Mesenchymal stem cell (in vitro differentiated cells and primary cell): Measurements from ENCODE around the gene OCIAD2.

Source experiments
- DNase-seq: peaks from one replicate; pipeline ENCODE4 v3.0.0-alpha.2; 2013
- H2AFZ ChIP-seq: one replicate; pipeline ENCODE4 v1.6.1; 2013; ENCODE audit warnings: low read depth, mild to moderate bottlenecking, control low read depth, inconsistent platforms, low read length, moderate library complexity
- H2AK5ac ChIP-seq: 2 replicates; pipeline ENCODE4 v1.6.1; 2013; ENCODE audit warnings: low read length, moderate library complexity, mild to moderate bottlenecking, inconsistent platforms; ENCODE audit not compliant: severe bottlenecking
- H2BK120ac ChIP-seq: one replicate; pipeline ENCODE4 v1.6.1; 2013; ENCODE audit warnings: low read depth, mild to moderate bottlenecking, inconsistent platforms, low read length, moderate library complexity
- H2BK12ac ChIP-seq, 2 experiments: one replicate each; pipeline ENCODE4 v1.6.1; 2013; ENCODE audit warnings: inconsistent platforms in 2 of 2, low read length in 2 of 2, mild to moderate bottlenecking in 2 of 2, moderate library complexity in 2 of 2, control low read depth in 1 of 2
- H2BK15ac ChIP-seq: one replicate; pipeline ENCODE4 v1.6.1; 2013; ENCODE audit warnings: mild to moderate bottlenecking, low read depth, inconsistent platforms; ENCODE audit not compliant: poor library complexity, severe bottlenecking
- H2BK5ac ChIP-seq: 2 replicates; pipeline ENCODE4 v1.6.1; 2013; ENCODE audit warnings: low read depth, mild to moderate bottlenecking, low read length, control low read depth, inconsistent platforms; ENCODE audit not compliant: poor library complexity, severe bottlenecking
- H3K14ac ChIP-seq, 2 experiments: one replicate each; pipeline ENCODE4 v1.6.1; 2013; ENCODE audit warnings: inconsistent platforms in 2 of 2, low read length in 2 of 2, control low read depth in 1 of 2, mild to moderate bottlenecking in 1 of 2, moderate library complexity in 1 of 2
- H3K18ac ChIP-seq, 2 experiments: one replicate each; pipeline ENCODE4 v1.6.1; 2013; ENCODE audit warnings: inconsistent platforms in 2 of 2, low read length in 2 of 2, control low read depth in 1 of 2, low read depth in 1 of 2, mild to moderate bottlenecking in 1 of 2
- H3K23ac ChIP-seq, 2 experiments: one replicate each; pipeline ENCODE4 v1.6.1; 2013; ENCODE audit warnings: inconsistent platforms in 2 of 2, low read length in 2 of 2, mild to moderate bottlenecking in 2 of 2, moderate library complexity in 2 of 2, control low read depth in 1 of 2
- H3K27ac ChIP-seq: 2 replicates; pipeline ENCODE4 v1.5.1; 2013; ENCODE audit warnings: mild to moderate bottlenecking, moderate library complexity, low read length, control low read depth, inconsistent platforms; ENCODE audit not compliant: poor library complexity, severe bottlenecking
- H3K27me3 ChIP-seq, 2 experiments: 2 replicates each; pipeline versions ENCODE4 v1.6.1 to v1.7.0; 2013; ENCODE audit warnings: low read length in 2 of 2, mild to moderate bottlenecking in 2 of 2, moderate library complexity in 2 of 2, control low read depth in 1 of 2, inconsistent platforms in 1 of 2; ENCODE audit not compliant: control insufficient read depth in 1 of 2, insufficient read depth in 1 of 2
- H3K36me3 ChIP-seq, 2 experiments: 2 replicates each; pipeline versions ENCODE4 v1.6.1 to v1.7.0; 2013; ENCODE audit warnings: low read length in 2 of 2, control low read depth in 1 of 2, inconsistent platforms in 1 of 2, low read depth in 1 of 2, mild to moderate bottlenecking in 1 of 2; ENCODE audit not compliant: insufficient read depth in 2 of 2, control insufficient read depth in 1 of 2
- H3K4ac ChIP-seq, 2 experiments: one replicate each; pipeline ENCODE4 v1.6.1; 2013; ENCODE audit warnings: inconsistent platforms in 2 of 2, low read length in 2 of 2, mild to moderate bottlenecking in 2 of 2, moderate library complexity in 2 of 2, control low read depth in 1 of 2, low read depth in 1 of 2
- H3K4me1 ChIP-seq: 2 replicates; pipeline ENCODE4 v1.6.1; 2013; ENCODE audit warnings: low read depth, low read length, control low read depth; ENCODE audit not compliant: control insufficient read depth, insufficient read depth
- H3K4me2 ChIP-seq: 2 replicates; pipeline ENCODE4 v1.6.1; 2013; ENCODE audit warnings: low read length, mild to moderate bottlenecking, inconsistent platforms; ENCODE audit not compliant: poor library complexity, severe bottlenecking
- H3K4me3 ChIP-seq, 2 experiments: 2 replicates each; pipeline versions ENCODE4 v1.5.1 to v1.7.0; 2013; ENCODE audit warnings: low read length in 2 of 2, mild to moderate bottlenecking in 2 of 2, control low read depth in 1 of 2, low read depth in 1 of 2; ENCODE audit not compliant: insufficient read depth in 1 of 2
- H3K79me1 ChIP-seq: replicated peaks from 2 replicates; pipeline ENCODE4 v1.6.1; 2013; ENCODE audit warnings: mild to moderate bottlenecking, control low read depth, low read length, inconsistent platforms; ENCODE audit not compliant: poor library complexity, severe bottlenecking
- H3K9ac ChIP-seq: 2 replicates; pipeline ENCODE4 v1.7.0; 2013; ENCODE audit warnings: mild to moderate bottlenecking, low read length, moderate library complexity
- H3K9me3 ChIP-seq: 2 replicates; pipeline ENCODE4 v1.7.0; 2013; ENCODE audit warnings: mild to moderate bottlenecking, low read length; ENCODE audit not compliant: control insufficient read depth
- H4K8ac ChIP-seq: one replicate; pipeline ENCODE4 v1.6.1; 2013; ENCODE audit warnings: inconsistent platforms, mild to moderate bottlenecking, low read length, moderate library complexity
- H4K91ac ChIP-seq: one replicate; pipeline ENCODE4 v1.6.1; 2013; ENCODE audit warnings: mild to moderate bottlenecking, low read length, inconsistent platforms
- WGBS: methylation state at CpG from one replicate; pipeline ENCODE4 v1.1.7; 2013; ENCODE audit warnings: mixed read lengths; 5-methylcytosine and 5-hydroxymethylcytosine counted together

Gene OCIAD2

DNA sequence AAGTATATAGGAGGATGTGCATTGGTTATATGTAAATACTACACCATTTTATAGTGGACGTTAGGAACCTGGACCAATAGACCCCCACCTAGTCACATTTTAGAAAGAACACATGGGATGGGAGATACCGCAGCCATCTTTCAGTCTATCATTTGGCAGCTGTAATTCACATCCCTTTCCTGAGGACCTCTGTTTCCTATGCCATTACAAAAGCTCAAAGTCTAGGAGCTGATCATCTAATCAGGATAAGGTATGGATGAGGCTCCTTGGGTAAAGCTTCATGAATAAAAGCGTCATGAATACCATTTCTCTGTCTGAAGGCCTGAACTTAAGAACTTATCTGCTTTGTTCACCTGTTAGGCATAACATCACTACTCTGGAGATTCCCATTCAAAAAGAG, 44.5 kb downstream of the OCIAD2 start:
- DNase-seq, result no peak
- Histone ChIP-seq H3K18ac (no peak overlapping the region), H2AFZ (no peak overlapping the region), H3K27ac (no peak overlapping the region), H2BK15ac (no peak overlapping the region), H2BK120ac (no peak overlapping the region), H3K14ac (no peak overlapping the region), H3K4me1 (no peaks in the 10 kb centered on the region), H3K4me2 (no peak overlapping the region), H2AK5ac (no peak overlapping the region), H3K9me3 (no peaks in the 10 kb centered on the region), H3K9ac (no peak overlapping the region), H3K23ac (no peak overlapping the region), H3K27me3 (no peaks in the 10 kb centered on the region), H4K8ac (no peak overlapping the region), H2BK12ac (no peak overlapping the region), H3K36me3 (peaks cover 10 to 47% of the 10 kb centered on the region in 2 experiments), H4K91ac (no peak overlapping the region), H3K79me1 (peaks cover 2% of the 10 kb centered on the region), H3K4me3 (no peak overlapping the region), H3K4ac (no peak overlapping the region), H2BK5ac (no peak overlapping the region)
- WGBS, result 100% methylated on average over 2 of the region's 3 CpGs

DNA sequence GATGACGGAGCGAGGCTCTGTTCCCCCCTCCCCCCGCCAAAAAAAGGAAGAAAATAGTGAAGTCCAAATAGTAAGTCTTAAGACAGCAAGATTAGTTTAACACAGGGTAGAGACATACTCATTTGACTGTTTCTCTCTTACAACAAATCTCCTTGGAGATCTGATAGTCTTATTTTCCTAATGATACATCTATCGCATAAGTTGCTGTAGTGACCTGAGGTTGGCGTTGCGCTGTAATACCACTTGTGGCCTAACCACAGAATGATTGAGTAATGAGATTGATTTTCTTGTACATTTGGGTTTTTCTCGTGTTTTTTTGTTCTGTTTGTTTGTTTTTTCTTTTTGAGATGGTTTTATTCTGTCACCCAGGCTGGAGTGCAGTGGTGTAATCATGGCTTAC, 48.4 kb downstream of the OCIAD2 start:
- no peak overlapping the region for H4K8ac ChIP-seq
- no peak overlapping the region for H2BK12ac ChIP-seq
- peaks cover 10 to 80% of the 10 kb centered on the region in 2 experiments for H3K36me3 ChIP-seq
- H3K18ac ChIP-seq, result no peak overlapping the region
- no peak overlapping the region for H2BK120ac ChIP-seq
- H2AK5ac ChIP-seq, result no peak overlapping the region
- H4K91ac ChIP-seq, result no peak overlapping the region
- H3K9me3 ChIP-seq, result no peaks in the 10 kb centered on the region
- no peak overlapping the region for H3K14ac ChIP-seq
- H3K27me3 ChIP-seq, result no peaks in the 10 kb centered on the region
- 91% methylated on average over 6 of the region's 7 CpGs for WGBS
- H3K4me3 ChIP-seq, result no peak overlapping the region
- DNase-seq, result peak; percentile 26
- H3K79me1 ChIP-seq, result peaks cover 8% of the 10 kb centered on the region
- no peak overlapping the region for H3K4ac ChIP-seq
- no peak overlapping the region for H3K9ac ChIP-seq
- no peak overlapping the region for H3K23ac ChIP-seq
- H2BK5ac ChIP-seq, result no peak overlapping the region
- no peaks in the 10 kb centered on the region for H3K4me1 ChIP-seq
- H2BK15ac ChIP-seq, result no peak overlapping the region
- no peak overlapping the region for H3K27ac ChIP-seq
- H2AFZ ChIP-seq, result no peak overlapping the region
- H3K4me2 ChIP-seq, result no peak overlapping the region

- Histone ChIP-seq H3K79me1 (peaks cover 14% of the 10 kb centered on the region), H2BK12ac (no peak overlapping the region), H3K27me3 (no peaks in the 10 kb centered on the region), H4K91ac (no peak overlapping the region), H2AK5ac (no peak overlapping the region), H3K4me3 (no peak overlapping the region), H3K36me3 (peaks cover 17 to 85% of the 10 kb centered on the region in 2 experiments), H2BK5ac (no peak overlapping the region), H3K9me3 (no peaks in the 10 kb centered on the region), H2AFZ (no peak overlapping the region), H2BK15ac (no peak overlapping the region), H2BK120ac (no peak overlapping the region), H3K9ac (no peak overlapping the region), H3K27ac (no peak overlapping the region), H4K8ac (no peak overlapping the region), H3K18ac (no peak overlapping the region), H3K14ac (no peak overlapping the region), H3K4ac (no peak overlapping the region), H3K4me1 (no peaks in the 10 kb centered on the region), H3K4me2 (no peak overlapping the region), H3K23ac (no peak overlapping the region)
- DNase-seq, result no peak
- 100% methylated on average over 1 of the region's 2 CpGs for WGBS
These were observed 51.6 kb downstream of the OCIAD2 start for GRCh38 chr4:48854982-48855381.

DNA sequence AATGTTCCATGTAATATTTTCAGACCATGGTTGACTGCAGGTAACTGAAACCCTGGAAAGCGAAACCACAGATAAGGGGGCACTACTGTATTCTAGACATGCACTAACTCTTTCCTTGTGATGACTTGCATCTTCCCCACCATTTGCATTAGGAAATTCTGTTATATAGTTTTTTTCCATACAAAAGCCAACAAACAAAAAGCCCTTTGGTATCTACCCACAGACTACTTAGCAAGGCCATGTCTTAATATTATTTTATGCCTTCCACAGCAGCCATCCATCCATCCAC, 52.2 kb downstream of the OCIAD2 start:
- Histone ChIP-seq H2AK5ac (no peak overlapping the region), H2BK5ac (no peak overlapping the region), H3K9me3 (no peaks in the 10 kb centered on the region), H2BK15ac (no peak overlapping the region), H3K27ac (no peak overlapping the region), H3K4ac (no peak overlapping the region), H3K18ac (no peak overlapping the region), H3K4me2 (no peak overlapping the region), H3K36me3 (peaks cover 17 to 84% of the 10 kb centered on the region in 2 experiments), H3K9ac (no peak overlapping the region), H3K27me3 (no peaks in the 10 kb centered on the region), H3K14ac (no peak overlapping the region), H4K8ac (no peak overlapping the region), H2BK120ac (no peak overlapping the region), H4K91ac (no peak overlapping the region), H2AFZ (no peak overlapping the region), H2BK12ac (no peak overlapping the region), H3K23ac (no peak overlapping the region), H3K4me1 (no peaks in the 10 kb centered on the region), H3K4me3 (no peak overlapping the region), H3K79me1 (peaks cover 14% of the 10 kb centered on the region)
- DNase-seq, result no peak
- 92% methylated on average over 1 of the region's 1 CpG for WGBS
